ENCODE measurements around the gene FAM149A.
A peak's percentile ranks its signal among the peaks of the same experiment; 100 is the strongest.

Gene FAM149A

GRCh38 chr4:186196063-186196462 lies 91.6 kb downstream of the FAM149A start:
- TF ChIP-seq, protein P1, sequence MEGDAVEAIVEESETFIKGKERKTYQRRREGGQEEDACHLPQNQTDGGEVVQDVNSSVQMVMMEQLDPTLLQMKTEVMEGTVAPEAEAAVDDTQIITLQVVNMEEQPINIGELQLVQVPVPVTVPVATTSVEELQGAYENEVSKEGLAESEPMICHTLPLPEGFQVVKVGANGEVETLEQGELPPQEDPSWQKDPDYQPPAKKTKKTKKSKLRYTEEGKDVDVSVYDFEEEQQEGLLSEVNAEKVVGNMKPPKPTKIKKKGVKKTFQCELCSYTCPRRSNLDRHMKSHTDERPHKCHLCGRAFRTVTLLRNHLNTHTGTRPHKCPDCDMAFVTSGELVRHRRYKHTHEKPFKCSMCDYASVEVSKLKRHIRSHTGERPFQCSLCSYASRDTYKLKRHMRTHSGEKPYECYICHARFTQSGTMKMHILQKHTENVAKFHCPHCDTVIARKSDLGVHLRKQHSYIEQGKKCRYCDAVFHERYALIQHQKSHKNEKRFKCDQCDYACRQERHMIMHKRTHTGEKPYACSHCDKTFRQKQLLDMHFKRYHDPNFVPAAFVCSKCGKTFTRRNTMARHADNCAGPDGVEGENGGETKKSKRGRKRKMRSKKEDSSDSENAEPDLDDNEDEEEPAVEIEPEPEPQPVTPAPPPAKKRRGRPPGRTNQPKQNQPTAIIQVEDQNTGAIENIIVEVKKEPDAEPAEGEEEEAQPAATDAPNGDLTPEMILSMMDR (IDR thresholded peaks at IDR 0.05; ENCODE audit: insufficient read depth, low read length, missing control alignments): no peak
- H3K4me3 ChIP-seq (ENCODE audit: low read depth, low read length): no peak overlapping the region
- CTCF ChIA-PET: no interaction called here
- no peak for DNase-seq (ENCODE audit: low read depth, low spot score)
- POLR2A ChIA-PET: no interaction called here

- ChIA-PET POLR2A (no interaction called here), CTCF (no interaction called here)
- H3K4me3 ChIP-seq (ENCODE audit: low read depth, low read length): no peak overlapping the region
- DNase-seq (ENCODE audit: low read depth, low spot score): no peak
- TF ChIP-seq, protein P1 (IDR thresholded peaks at IDR 0.05; ENCODE audit: insufficient read depth, low read length, missing control alignments): no peak
These were observed 96.0 kb downstream of the FAM149A start for GRCh38 chr4:186200516-186200915.

GRCh38 chr4:186201010-186201409 lies 96.5 kb downstream of the FAM149A start:
- no peak overlapping the region for H3K4me3 ChIP-seq (ENCODE audit: low read depth, low read length)
- TF ChIP-seq, protein P1 (IDR thresholded peaks at IDR 0.05; ENCODE audit: insufficient read depth, low read length, missing control alignments): no peak
- DNase-seq (ENCODE audit: low read depth, low spot score): no peak
- ChIA-PET POLR2A (no interaction called here), CTCF (no interaction called here)

DNA sequence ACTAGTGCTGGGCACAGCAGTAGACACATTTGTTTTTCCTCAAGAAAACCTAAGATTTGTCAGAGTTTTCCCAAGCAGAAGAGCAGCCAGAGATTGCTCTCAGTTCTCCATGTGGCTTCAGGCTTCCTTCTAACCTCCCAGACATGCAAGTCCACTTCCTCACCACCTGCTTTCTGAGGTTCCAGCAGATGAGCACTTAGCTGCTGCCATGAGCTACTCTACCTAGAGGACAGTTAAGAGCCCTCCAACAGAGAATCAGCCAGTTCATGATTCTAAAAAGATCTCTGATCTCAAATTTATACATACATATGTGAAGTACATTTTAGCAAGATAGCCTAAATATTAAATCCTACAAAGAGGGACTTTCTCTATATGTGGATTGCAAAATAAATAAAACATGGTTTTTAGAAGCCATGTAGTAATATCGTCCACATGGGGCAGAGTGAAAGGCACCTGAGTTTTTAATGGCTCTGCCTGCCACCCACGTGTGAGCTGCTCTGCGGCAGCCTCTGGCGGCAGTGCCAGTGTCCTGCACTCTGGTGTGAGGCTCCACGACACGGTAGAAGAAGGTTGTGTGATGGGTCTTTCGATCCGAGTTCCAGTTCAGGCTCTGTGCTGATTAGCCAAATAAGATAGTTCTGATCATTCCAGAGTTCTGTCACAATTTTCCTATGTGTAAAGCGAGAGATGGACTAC lies 97.2 kb downstream of the FAM149A start:
- POLR2A ChIA-PET: no interaction called here
- TF ChIP-seq, protein P1 (IDR thresholded peaks at IDR 0.05; ENCODE audit: insufficient read depth, low read length, missing control alignments): peak; percentile 43
- DNase-seq (ENCODE audit: low read depth, low spot score): no peak
- CTCF ChIA-PET: interaction anchor here (1.5 kb wide), 1 partner anchor 10 kb away, joined by 4 read pairs; the partner anchor contains the start of gene CYP4V2
- no peak overlapping the region for H3K4me3 ChIP-seq (ENCODE audit: low read depth, low read length)

DNA sequence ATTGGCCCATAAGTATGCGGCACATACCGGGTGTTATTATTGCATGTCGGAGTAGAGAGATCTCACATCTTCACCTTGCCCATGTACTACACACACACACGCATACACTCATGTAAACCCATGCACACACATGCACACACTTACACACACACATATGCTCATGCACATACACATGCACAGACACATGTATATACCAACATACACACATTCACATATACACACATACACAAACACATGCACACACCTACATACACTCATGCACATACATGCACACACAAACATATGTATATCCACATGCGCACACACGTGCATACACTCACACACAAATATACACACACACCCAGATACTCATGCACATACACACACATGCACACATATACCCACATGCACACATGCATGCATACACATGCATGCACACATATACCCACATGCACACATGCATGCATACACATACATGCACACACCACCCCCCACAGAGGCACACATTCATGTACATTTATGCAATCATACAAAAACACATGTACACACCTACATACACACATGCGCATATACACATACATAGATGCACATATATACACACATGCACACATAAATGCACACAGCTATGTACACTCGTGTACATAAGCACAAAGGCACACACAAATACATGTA lies 98.1 kb downstream of the FAM149A start:
- H3K4me3 ChIP-seq (ENCODE audit: low read depth, low read length): no peak overlapping the region
- TF ChIP-seq, protein P1 (IDR thresholded peaks at IDR 0.05; ENCODE audit: insufficient read depth, low read length, missing control alignments): no peak
- POLR2A ChIA-PET: no interaction called here
- no peak for DNase-seq (ENCODE audit: low read depth, low spot score)
- CTCF ChIA-PET: interaction anchor here (1.5 kb wide), 1 partner anchor 11 kb away, joined by 4 read pairs; the partner anchor contains the start of gene CYP4V2

DNA sequence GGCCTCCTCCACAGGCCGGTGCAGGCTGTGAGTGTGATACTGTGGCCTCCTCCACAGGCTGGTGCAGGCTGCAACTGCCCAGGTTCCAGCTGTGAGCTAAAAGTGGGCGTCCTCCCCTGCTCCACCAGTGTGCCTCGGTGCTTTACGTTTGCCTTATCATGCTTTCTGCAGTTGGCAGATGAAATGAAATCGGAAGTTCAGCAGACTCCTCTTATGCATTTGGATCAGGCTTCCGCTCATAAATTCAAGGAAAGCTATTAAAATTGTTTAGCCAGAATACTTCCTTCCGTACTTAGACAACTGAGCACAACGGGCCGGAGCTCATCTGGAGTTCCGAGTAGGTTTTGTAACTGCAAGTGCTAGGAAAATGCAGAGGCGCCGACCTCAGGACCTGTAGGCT lies 98.9 kb downstream of the FAM149A start:
- no peak for DNase-seq (ENCODE audit: low read depth, low spot score)
- TF ChIP-seq, protein P1 (IDR thresholded peaks at IDR 0.05; ENCODE audit: insufficient read depth, low read length, missing control alignments): no peak
- POLR2A ChIA-PET: interaction anchor here (1.0 kb wide), 1 partner anchor 12 kb away, joined by 5 read pairs; the partner anchor contains the start of gene CYP4V2
- CTCF ChIA-PET: interaction anchor here (0.9 kb wide), 1 partner anchor 11 kb away, joined by 5 read pairs; no protein-coding TSS in a partner anchor
- no peak overlapping the region for H3K4me3 ChIP-seq (ENCODE audit: low read depth, low read length)
